Astrocyte (in vitro differentiated cells and primary cell): Measurements from ENCODE around the gene RAB4B.
"Not testable (repeated sequence)": the region's sequence is repeated elsewhere in the genome, so short reads cannot be mapped to it uniquely, and the experiment has no call there.

Experiments used
- EZH2 ChIP-seq: IDR thresholded peaks from 2 replicates; pipeline ENCODE4 v1.6.1; 2012; ENCODE audit warnings: mild to moderate bottlenecking, low read length, inconsistent platforms; ENCODE audit not compliant: insufficient read depth
- TF ChIP-seq, protein P1 (sequence below): IDR thresholded peaks from 2 replicates; pipeline ENCODE4 v1.5.1; 2011; ENCODE audit warnings: low read depth, mild to moderate bottlenecking, inconsistent platforms, low read length, moderate library complexity; ENCODE audit not compliant: insufficient read depth

DNA sequence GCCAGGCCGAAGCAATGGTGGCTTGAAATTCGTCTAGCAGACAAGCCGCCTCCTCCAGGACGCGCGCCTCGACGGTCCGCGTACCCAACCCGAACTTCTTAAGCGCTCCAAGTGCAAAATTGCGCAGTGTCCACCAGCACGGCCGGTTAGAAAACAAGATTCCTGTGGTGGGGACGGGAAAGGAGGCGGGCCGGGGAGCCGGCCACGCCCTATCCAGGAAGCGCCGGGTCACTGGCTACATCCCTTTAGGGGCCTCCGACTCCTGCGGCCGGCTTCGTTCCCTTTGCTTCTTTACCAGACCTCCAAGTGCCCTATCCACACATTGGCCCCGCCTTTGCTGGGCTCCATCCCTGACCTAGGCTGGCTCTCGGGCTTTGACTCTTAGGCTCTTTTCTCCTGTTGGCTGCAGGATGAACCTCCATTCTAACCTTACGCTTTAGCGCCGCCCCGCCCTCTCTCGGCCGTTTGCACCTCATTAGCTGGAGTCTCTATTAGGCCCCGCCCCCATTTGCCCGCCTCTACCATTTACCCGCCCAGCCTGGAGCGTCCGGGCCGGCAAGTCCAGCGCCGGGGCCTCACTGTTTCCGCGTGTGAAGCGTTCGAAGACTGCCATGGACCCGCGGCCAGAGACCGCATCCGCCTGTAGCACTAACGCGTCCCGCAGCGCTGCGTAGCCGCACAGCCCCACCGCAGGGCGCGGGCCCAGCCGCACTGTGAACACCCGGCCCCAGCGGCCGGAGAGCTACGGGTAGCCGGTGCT, 32.8 kb downstream of the RAB4B start:
- TF ChIP-seq, protein P1, sequence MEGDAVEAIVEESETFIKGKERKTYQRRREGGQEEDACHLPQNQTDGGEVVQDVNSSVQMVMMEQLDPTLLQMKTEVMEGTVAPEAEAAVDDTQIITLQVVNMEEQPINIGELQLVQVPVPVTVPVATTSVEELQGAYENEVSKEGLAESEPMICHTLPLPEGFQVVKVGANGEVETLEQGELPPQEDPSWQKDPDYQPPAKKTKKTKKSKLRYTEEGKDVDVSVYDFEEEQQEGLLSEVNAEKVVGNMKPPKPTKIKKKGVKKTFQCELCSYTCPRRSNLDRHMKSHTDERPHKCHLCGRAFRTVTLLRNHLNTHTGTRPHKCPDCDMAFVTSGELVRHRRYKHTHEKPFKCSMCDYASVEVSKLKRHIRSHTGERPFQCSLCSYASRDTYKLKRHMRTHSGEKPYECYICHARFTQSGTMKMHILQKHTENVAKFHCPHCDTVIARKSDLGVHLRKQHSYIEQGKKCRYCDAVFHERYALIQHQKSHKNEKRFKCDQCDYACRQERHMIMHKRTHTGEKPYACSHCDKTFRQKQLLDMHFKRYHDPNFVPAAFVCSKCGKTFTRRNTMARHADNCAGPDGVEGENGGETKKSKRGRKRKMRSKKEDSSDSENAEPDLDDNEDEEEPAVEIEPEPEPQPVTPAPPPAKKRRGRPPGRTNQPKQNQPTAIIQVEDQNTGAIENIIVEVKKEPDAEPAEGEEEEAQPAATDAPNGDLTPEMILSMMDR = not testable (repeated sequence)
- not testable (repeated sequence) for TF ChIP-seq EZH2
